HG03565 (cell line): Measurements from ENCODE around the gene CEL.
"Not testable (repeated sequence)": the region's sequence is repeated elsewhere in the genome, so short reads cannot be mapped to it uniquely, and the experiment has no call there.

Source experiments
- ATAC-seq: cut with Tn5 transposase; IDR thresholded peaks from one replicate; pipeline ENCODE4 v1.9.1; 2021; ENCODE audit warnings: mild to moderate bottlenecking, moderate library complexity; ENCODE audit not compliant: unreplicated experiment

The CEL gene

DNA sequence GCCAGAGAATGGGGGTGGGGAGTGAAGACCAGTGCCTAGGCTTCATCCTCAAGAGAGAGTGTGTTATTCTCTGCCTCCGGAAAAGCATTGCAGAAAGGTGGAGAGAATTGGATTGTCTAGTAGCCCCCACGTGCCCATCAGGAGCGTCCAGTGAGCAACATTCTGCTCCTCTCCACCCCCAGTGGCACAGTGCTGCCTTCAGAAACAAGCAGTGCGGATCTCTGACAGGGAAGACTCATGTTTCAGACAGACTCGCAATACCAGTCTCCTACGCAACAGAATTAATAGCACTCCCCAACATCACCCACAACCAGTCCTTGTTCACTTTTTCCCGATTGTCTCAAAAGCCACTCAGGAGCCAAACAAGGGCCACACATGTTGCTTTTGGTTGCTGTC is 14.9 kb upstream of the CEL start:
- ATAC-seq, result no peak

DNA sequence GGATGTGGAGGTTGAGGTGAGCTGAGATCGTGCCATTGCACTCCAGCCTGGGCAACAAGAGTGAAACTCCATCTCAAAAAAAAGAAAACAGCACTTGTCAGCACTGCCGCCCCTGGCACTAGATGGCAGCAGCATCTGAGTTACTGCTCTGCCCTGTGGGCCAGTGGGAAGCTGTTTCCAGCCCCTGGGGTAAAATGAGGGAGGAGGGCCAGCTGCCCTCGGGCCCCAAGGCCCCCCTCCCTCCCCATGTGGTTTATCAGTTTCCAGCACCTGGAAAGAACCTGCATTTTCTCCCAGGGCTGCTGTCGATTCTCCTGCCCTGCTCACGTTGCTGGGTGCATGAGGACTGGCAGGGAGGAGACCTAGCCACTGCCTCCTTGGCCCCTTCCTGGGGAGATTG is 13.2 kb upstream of the CEL start:
- ATAC-seq, result no peak

DNA sequence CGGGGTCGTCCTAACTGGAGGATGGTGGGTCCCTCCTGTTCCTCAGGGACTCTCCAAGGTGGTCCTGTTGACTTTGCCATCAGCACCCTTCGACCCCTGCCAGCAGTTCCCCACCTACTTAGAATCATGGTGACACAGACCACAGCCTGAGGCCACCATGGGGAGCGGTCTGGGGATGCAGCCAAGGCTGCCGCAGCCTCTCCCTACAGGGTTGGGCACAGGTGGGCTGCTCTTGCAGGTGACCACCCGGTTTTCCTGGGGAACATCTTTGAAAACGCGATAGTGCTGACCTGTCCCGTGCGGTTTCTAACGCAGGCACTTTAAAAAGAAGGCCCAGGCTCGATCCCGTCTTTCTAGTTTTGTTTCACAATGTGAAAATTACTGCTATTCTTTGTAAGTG is 12.7 kb upstream of the CEL start:
- no peak for ATAC-seq

DNA sequence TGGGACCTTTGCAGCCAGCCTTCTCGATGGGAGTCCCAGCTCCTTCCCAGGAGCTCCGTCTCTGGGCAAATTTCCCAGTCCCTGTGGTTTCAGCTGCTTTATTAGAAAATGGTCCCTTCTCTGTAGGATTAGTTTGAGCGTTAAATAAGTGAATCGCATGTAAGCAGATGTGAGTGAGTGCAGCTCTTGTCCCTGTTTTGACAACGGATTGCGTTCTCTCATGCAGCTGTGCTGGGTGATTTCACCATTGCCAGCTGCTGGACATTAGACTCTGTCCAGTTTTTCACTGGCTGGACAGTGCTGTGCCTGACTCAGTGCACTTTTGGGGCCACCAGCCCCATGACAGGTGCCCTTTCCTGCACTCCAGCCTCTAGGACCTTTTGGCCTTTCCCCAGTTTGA is 11.6 kb upstream of the CEL start:
- no peak for ATAC-seq

DNA sequence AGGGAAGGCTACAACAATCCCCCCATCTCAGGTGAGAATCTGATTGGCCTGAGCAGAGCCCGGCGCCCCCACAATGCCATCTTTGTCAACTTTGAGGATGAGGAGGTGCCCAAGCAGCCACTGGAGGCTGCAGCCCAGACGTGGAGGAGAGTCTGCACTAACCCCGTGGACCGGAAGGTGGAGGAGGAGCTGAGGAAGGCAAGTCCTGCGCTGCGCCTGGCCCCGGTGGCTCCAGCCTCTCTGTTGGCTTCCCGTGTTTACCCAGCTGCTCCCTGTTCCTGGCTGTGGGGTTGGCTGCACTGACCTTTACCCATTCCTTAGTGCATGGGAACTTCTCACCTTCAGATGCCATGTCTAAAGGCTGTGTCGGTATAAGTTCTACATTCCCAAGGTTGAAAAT is 11.0 kb upstream of the CEL start:
- ATAC-seq, result no peak

DNA sequence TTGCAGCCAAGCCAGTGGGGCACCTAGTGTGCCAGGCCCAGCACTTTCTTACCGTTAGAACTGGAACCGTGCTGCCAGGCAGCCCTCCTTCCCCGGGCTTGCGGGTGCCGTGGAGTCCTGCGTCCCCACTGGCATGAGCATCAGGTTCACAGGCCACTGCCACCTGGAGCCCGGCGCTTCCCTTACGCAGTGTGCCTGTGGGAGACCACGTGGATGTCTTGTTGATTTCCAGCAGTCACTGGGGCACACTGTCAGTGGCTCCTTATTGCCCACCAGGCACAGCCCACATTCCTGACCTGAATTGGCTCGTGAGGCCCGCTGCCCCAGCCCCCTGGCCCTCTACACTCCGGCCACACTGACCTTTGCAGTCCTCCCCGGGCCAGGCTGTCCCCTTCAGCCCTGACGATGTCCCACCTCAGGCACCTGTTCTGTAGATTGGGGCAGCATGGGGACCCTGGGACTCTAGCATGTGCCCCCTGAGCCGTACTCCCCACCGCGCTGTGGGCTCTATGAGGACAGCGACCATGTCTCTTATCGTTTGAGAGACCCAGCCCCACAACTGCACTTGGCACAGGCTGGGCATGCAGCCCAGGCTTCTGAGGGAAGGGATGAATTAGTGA is 10.4 kb upstream of the CEL start:
- ATAC-seq, result no peak

DNA sequence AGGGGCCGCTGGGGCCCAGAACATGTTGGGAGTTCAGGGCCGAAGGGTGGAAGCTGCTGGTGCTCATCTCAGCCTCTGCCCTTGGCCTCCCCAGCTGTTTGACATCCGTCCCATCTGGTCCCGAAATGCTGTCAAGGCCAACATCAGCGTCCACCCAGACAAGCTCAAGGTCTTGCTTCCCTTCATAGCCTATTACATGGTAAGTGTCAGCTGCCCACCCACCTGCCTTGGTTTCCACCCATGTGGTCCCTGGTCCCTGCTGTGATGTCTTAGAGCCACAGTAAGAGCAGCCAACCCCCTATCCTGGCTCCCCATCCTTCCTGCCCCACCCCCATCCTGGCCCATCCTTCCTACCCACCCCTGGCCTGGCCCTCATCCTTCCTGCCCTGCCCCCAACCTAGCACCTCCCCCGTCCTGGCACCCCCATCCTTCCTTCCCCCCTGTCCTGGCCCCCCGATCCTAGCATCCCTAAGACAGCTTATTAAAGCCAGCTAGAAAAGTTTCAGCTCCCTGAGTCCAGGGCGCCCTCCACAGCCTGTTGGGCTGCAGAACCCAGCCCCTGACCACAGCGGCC is 9.7 kb upstream of the CEL start:
- ATAC-seq, result no peak

DNA sequence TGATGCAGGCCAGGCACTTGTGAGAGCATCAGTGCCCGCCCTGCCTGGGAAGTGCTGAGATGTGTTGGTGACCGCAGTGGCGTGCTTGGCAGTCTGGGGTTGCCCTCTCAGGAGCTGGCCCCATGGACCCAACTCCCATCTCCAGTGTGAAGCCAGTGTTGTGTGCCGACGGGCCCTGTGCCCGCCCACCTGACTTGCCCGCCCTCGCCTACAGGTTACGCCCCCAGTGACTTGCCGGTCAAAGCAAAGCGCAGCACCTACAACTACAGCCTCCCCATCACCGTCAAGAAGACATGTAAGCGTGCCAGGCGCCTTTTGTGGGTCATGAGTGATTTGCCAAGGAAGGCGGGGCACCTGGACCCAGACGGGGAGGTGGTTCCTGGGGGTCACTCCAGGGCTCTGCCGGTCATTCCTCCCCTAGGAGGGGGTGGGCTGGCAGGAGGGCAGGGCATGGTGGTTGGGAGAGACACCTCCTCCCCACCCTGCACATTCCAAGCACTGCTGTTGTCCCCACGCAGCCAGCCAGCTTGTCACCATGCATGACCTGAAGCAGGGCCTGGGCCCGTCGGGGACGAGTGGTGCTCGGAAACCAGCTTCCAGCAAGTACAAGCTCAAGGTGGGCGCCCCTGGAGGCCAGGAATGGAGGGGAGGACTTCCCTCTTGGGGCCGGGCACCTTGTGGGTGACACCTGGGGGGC is 7.4 kb upstream of the CEL start:
- ATAC-seq, result no peak

DNA sequence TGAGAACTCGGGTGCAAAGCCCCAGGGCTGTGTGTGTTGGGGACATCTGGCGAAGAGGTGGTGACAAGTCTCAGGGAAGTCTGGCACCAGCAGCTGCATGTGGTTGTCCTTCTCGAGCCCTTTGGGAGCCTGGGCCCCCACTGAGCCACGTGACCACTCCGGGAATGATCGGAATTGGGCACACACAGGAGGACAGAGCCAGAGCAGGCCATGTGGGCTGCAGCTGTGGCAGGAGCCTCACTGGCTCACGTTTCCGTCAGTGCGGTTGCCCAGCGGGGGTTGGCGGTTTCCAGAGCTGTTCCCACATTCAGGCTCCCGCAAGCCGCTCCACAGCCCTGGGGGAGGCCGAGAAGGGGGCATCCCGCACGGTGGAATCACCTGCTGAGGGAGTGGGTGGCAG is 6.8 kb upstream of the CEL start:
- no peak for ATAC-seq

DNA sequence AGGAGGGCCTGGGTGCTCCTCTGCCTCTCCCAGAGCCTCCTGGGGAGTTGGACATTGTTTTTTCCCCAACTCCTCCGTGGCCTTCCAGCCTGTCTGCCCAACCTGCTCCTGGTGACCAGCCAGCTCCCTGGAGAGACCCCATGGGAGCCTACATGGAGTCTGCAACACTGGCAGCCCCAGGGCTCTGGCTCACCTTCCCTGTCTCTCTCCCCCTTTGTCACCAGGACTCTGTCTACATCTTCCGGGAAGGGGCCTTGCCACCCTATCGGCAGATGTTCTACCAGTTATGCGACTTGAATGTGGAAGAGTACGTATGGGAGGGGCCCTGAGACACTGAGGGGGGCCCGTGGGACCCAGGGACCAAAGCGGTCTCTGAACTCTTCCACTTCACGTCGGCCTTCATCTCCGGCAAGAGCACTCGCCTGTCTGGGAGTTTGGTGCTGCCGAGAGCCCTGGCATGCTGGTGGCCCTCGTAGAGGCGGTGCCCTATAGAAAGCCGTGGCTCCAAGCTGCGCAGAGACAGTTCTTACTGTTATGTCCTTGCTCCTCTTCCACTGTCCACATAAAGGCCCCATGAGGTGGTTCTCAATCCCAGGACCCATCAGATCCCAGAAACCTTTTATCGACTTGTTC is 5.9 kb upstream of the CEL start:
- ATAC-seq, result no peak

DNA sequence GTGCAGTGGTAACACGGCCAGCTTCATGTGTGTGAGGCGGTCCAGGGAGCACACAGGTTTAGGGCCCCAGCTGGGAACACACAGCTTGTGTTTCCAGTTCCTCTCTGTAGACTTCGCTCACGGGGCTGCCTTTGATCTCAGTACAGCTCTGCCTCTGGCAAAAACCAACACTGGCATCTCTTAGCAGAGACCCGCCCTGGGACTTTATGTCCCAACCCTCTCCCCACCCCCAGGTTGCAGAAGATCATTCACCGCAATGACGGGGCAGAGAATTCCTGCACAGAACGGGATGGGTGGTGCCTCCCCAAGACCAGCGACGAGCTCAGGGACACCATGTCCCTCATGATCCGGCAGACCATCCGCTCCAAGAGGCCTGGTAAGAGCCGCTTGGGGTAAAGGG is 5.2 kb upstream of the CEL start:
- no peak for ATAC-seq

DNA sequence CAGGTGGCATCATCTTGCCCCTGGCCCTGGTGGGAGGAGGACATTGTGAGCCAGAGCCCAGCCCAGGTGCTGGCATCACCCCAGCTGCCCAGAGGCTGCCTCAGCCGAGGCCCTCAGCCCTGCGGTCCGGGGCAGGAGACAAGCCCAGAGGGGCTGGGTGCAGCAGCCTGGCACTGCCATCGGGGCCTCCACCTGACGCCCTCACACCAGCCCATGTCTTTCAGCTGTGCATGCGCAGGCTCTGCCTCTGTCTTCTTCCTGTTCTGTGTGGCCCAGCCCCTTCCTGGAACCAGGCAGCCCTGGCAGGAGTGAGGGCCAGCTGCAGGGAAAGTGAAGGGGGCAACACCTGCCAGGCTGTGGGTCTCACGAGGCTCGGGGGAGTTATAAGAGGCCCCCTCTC is 4.8 kb upstream of the CEL start:
- ATAC-seq, result no peak

DNA sequence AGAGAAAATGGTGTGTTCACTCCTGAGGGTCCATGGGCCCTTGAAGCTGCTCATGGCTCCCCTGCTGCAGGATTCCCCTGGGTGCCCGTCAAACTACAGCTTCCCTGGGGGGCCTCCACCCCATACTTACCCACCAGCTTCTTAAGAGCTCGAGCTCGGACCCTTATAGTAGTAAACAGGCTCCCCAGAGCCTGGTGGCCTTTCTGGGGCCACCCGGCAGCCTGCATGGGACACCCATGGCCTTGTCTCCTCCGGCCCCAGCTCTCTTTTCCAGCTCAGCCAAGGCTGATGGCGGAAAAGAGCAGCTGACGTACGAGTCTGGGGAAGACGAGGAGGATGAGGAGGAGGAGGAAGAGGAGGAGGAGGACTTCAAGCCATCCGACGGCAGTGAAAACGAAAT is 4.2 kb upstream of the CEL start:
- ATAC-seq, result no peak

DNA sequence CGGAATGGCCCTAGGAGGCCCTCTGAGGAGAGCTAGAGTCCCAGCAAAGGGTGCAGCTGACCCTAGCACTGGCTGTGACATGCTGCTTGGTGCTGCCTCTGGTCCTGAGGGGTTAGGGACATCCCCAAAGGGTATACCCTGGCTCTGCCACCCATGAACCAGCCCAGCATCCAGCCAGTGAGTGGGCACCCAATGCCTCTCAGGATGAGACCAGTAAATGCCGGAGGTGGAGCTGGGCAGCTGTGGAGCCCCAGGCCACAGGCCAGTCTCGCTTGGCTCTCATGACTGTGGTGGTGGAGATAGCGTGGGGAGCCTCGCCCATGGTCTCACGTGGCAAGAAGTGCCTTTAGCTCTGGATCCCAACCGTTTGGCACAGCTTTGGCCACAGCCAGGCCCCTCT is 3.7 kb upstream of the CEL start:
- ATAC-seq, result no peak

DNA sequence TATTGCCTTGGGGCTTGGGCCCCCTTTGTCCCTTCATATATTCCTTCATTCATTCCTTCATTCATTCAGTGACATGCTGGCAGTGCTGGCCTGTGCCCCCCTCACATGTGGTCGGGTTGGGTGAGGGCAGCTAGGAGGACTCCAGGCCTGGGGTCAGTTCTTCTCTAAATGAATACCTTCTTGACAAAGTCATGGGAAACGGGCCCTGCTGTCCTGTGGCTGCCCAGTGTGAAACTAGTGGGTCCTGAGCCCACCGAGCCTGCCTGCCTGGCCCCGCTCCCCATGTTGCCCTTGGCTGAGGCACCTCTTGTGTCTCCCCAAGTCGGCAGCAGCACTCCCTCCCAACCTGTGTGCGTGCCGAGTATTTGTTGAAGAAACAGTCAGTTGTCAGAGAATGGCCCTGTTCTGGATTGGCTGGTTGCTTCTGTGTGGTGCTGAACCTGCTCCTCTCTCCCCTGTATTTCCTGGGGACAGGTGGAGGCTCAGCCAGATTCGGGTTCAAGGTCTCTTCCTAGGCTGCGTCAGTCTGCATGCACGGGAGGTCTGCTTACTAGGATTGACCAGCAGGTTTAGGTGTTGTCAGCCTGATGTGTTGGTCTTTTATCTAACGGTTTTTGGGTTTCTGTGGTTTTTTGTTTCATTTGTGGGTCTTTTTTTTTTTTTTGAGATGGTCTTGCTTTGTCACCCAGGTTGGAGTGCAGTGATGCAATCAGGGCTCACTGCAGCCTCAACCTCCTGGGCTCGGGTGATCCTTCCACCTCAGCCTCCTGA is 3.0 kb upstream of the CEL start:
- no peak for ATAC-seq

DNA sequence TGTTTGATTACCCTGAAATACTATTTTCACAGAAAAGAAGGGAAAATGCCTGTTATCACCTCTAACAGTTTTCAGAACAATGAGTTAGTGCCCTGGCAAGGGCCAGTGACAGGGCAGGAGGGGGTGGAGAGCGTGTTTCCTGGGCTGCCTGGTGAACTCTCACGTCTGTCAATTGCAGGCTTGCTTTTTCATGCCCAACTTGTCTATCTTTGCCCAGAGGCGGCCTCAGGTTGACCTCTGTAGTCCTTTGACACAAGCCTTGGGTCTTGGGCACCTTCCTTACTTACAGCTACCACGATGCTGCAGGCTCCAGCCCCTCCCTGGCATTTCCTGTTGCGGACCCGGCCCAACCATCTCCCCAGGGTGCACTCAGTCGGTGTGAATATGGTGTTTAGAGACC is 2.2 kb upstream of the CEL start:
- ATAC-seq, result no peak

DNA sequence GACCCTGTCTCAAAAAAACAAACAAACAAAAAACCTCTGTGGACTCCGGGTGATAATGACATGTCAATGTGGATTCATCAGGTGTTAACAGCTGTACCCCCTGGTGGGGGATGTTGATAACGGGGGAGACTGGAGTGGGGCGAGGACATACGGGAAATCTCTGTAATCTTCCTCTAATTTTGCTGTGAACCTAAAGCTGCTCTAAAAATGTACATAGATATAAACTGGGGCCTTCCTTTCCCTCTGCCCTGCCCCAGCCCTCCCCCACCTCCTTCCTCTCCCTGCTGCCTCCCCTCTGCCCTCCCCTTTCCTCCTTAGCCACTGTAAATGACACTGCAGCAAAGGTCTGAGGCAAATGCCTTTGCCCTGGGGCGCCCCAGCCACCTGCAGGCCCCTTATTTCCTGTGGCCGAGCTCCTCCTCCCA is 1.4 kb upstream of the CEL start:
- ATAC-seq, result no peak

DNA sequence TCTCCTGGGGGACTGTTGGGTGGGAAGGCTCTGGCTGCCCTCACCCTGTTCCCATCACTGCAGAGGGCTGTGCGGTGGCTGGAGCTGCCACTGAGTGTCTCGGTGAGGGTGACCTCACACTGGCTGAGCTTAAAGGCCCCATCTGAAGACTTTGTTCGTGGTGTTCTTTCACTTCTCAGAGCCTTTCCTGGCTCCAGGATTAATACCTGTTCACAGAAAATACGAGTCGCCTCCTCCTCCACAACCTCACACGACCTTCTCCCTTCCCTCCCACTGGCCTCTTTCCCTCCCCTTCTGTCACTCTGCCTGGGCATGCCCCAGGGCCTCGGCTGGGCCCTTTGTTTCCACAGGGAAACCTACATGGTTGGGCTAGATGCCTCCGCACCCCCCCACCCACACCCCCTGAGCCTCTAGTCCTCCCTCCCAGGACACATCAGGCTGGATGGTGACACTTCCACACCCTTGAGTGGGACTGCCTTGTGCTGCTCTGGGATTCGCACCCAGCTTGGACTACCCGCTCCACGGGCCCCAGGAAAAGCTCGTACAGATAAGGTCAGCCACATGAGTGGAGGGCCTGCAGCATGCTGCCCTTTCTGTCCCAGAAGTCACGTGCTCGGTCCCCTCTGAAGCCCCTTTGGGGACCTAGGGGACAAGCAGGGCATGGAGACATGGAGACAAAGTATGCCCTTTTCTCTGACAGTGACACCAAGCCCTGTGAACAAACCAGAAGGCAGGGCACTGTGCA is 590 bp upstream of the CEL start:
- not testable (repeated sequence) for ATAC-seq

DNA sequence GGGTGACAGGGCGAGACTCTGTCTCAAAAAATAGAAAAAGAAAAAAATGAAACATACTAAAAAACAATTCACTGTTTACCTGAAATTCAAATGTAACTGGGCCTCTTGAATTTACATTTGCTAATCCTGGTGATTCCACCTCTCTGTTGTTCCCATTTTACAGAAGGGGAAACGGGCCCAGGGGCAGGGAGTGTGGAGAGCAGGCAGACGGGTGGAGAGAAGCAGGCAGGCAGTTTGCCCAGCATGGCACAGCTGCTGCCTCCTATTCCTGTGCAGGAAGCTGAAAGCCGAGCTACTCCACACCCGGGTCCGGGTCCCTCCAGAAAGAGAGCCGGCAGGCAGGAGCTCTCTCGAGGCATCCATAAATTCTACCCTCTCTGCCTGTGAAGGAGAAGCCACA is 788 bp downstream of the CEL start:
- not testable (repeated sequence) for ATAC-seq

DNA sequence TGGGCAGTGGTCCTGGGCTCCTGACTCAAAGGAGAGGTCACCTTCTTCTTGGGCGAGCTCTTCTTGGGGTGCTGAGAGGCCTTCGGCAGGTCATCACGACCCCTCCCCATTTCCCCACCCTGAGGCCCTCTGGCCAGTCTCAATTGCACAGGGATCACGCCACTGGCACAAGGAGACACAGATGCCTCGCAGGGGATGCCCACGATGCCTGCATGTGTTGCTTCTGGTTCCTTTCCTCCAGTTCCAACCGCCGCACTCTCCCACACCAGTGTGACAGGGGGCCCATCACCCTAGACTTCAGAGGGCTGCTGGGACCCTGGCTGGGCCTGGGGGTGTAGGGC is 1.3 kb downstream of the CEL start:
- ATAC-seq, result no peak
